HEK293 (cell line): ENCODE data around the gene POLR3A.

Experiments used
- CTCF ChIA-PET: fragments of 350-600 bp; formaldehyde crosslinking; extraction: SDS; loops from one replicate; lab custom pipeline; 2021; ENCODE audit warnings: antibody characterized with exemption; lab: Yijun Ruan, JAX
- POLR2A ChIA-PET: fragments of 300-600 bp; formaldehyde crosslinking; extraction: SDS; loops from one replicate; lab custom pipeline; 2020; ENCODE audit warnings: antibody characterized with exemption, inconsistent platforms; lab: Yijun Ruan, JAX
- H3K27ac ChIP-seq: fragments of 200-500 bp; sonication (Bioruptor generic); 2 replicates; pipeline ENCODE4 v1.5.1; 2014; ENCODE audit warnings: low read depth, low read length, control low read depth, inconsistent platforms; ENCODE audit errors: extremely low read depth
- H3K36me3 ChIP-seq, 2 experiments: fragments of 200-500 bp in 1 of 2; sonication (Bioruptor generic) in 1 of 2; 1 replicate in 1 of 2; 2 replicates in 1 of 2; pipeline ENCODE4 v1.5.1; 2014 to 2017; ENCODE audit warnings: inconsistent platforms in 2 of 2, low read length in 2 of 2; ENCODE audit not compliant: control insufficient read depth in 2 of 2, insufficient read depth in 1 of 2
- H3K4me1 ChIP-seq: fragments of 200-500 bp; sonication (Bioruptor generic); 2 replicates; pipeline ENCODE4 v1.5.1; 2014; ENCODE audit warnings: mild to moderate bottlenecking, low read length, inconsistent platforms; ENCODE audit not compliant: control insufficient read depth, insufficient read depth
- H3K4me3 ChIP-seq: 2 replicates; pipeline ENCODE4 v1.5.1; 2011; ENCODE audit warnings: low read depth, mild to moderate bottlenecking, control low read depth, low read length, moderate library complexity
- H3K9me3 ChIP-seq: fragments of 200-500 bp; sonication (Bioruptor generic); 2 replicates; pipeline ENCODE4 v1.5.1; 2014; ENCODE audit warnings: low read depth, low read length, inconsistent platforms; ENCODE audit not compliant: control insufficient read depth, insufficient read depth
- EGR2 ChIP-seq: fragments of 450-650 bp; formaldehyde crosslinking; IDR thresholded peaks from 2 replicates; pipeline ENCODE4 v1.5.1; 2016; ENCODE audit warnings: low read depth, missing biosample characterization, missing genetic modification characterization
- HOXA7 ChIP-seq: sonication (generic); formaldehyde crosslinking; IDR thresholded peaks from 2 replicates; pipeline ENCODE4 v1.8.1; 2022; ENCODE audit warnings: missing genetic modification reagents, borderline replicate concordance
- SALL2 ChIP-seq: fragments of 450-650 bp; formaldehyde crosslinking; IDR thresholded peaks from 2 replicates; pipeline ENCODE4 v1.5.0; 2017; ENCODE audit warnings: missing biosample characterization, mild to moderate bottlenecking, missing genetic modification characterization, borderline replicate concordance
- SETDB1 ChIP-seq: IDR thresholded peaks from one replicate; pipeline ENCODE4 v1.6.1; 2017; ENCODE audit warnings: mild to moderate bottlenecking, low read length, moderate library complexity, mixed read lengths; ENCODE audit not compliant: insufficient read length
- SP7 ChIP-seq: fragments of 450-650 bp; formaldehyde crosslinking; IDR thresholded peaks from 2 replicates; pipeline ENCODE4 v1.5.1; 2016; ENCODE audit warnings: missing biosample characterization, missing genetic modification characterization
- ZBTB17 ChIP-seq: fragments of 450-650 bp; formaldehyde crosslinking; IDR thresholded peaks from 2 replicates; pipeline ENCODE4 v1.5.1; 2016; ENCODE audit warnings: missing biosample characterization, missing genetic modification characterization
- ZFHX2 ChIP-seq: fragments of 450-650 bp; formaldehyde crosslinking; conservative IDR thresholded peaks from 2 replicates; pipeline ENCODE4 v1.5.1; 2016; ENCODE audit warnings: missing biosample characterization, missing genetic modification characterization
- ZNF114 ChIP-seq: fragments of 450-650 bp; formaldehyde crosslinking; IDR thresholded peaks from 2 replicates; pipeline ENCODE4 v1.5.0; 2017; ENCODE audit warnings: missing biosample characterization, missing genetic modification characterization
- ZNF146 ChIP-seq: fragments of 450-650 bp; formaldehyde crosslinking; IDR thresholded peaks from 2 replicates; pipeline ENCODE4 v1.5.1; 2016; ENCODE audit warnings: missing biosample characterization, missing genetic modification characterization
- ZNF174 ChIP-seq: fragments of 450-650 bp; formaldehyde crosslinking; IDR thresholded peaks from 2 replicates; pipeline ENCODE4 v1.5.0; 2017; ENCODE audit warnings: missing biosample characterization, mild to moderate bottlenecking, missing genetic modification characterization
- ZNF404 ChIP-seq: fragments of 450-650 bp; formaldehyde crosslinking; IDR thresholded peaks from 2 replicates; pipeline ENCODE4 v1.5.1; 2017; ENCODE audit warnings: missing biosample characterization, missing genetic modification characterization
- ZNF416 ChIP-seq: fragments of 450-650 bp; formaldehyde crosslinking; IDR thresholded peaks from 2 replicates; pipeline ENCODE4 v1.5.1; 2016; ENCODE audit warnings: missing biosample characterization, missing genetic modification characterization
- ZNF510 ChIP-seq: fragments of 450-650 bp; formaldehyde crosslinking; IDR thresholded peaks from 2 replicates; pipeline ENCODE4 v1.5.1; 2018; ENCODE audit warnings: mild to moderate bottlenecking, missing genetic modification characterization, missing biosample characterization; ENCODE audit not compliant: insufficient replicate concordance
- ZNF600 ChIP-seq: fragments of 450-650 bp; formaldehyde crosslinking; IDR thresholded peaks from 2 replicates; pipeline ENCODE4 v1.5.1; 2016; ENCODE audit warnings: missing biosample characterization, missing genetic modification characterization
- ZNF658 ChIP-seq: fragments of 450-650 bp; formaldehyde crosslinking; IDR thresholded peaks from 2 replicates; pipeline ENCODE4; 2016; ENCODE audit warnings: missing biosample characterization, missing genetic modification characterization
- TF ChIP-seq, protein P1 (sequence below): fragments of 450-650 bp; formaldehyde crosslinking; IDR thresholded peaks from 2 replicates; pipeline ENCODE4 v1.5.1; 2017; ENCODE audit warnings: missing biosample characterization, missing genetic modification characterization
- TF ChIP-seq, protein P2 (sequence below): fragments of 450-650 bp; formaldehyde crosslinking; IDR thresholded peaks from 2 replicates; pipeline ENCODE4 v1.5.1; 2017; ENCODE audit warnings: missing biosample characterization, missing genetic modification characterization
- TF ChIP-seq, protein P3 (sequence below): fragments of 450-650 bp; formaldehyde crosslinking; conservative IDR thresholded peaks from 2 replicates; pipeline ENCODE4 v1.5.1; 2016; ENCODE audit warnings: low read depth, missing biosample characterization, missing genetic modification characterization

The POLR3A gene

DNA sequence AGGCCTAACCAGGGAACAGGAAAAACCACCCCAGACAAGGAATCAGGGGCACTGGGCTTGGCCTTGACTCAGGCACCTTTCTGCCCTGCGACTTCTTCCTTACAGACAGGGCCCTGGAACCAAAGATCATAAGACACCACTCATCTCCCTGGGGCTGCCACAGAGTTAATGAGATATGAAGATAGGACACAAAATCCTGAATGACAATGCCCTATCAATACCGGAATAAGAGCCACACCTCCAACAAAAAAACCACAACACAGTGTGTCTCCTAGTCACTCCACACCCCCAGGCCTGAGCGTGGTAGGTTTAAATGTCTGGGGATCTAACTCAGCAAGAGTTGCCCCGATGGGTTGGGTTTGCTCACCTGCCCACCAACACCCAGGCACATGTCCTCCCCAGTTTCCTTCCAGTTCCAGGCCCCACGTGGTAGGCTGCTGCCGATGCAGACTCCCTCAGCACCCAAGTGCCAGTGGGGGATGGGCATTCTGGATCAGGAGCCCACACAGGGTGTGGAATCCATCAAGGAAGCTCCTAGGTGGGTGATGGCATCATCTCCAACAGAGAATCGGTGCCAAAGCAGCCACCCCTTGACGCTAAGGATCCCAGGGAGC is 106.6 kb downstream of the POLR3A start:
- Histone ChIP-seq H3K27ac (no peak overlapping the region), H3K4me1 (peaks cover 6% of the 10 kb centered on the region; the same call in 1 of the 2 replicates), H3K9me3 (no peaks in the 10 kb centered on the region), H3K4me3 (no peak overlapping the region), H3K36me3 (peaks cover 0 to 13% of the 10 kb centered on the region in 2 experiments; a peak in 2 of 3 replicates)
- ChIA-PET POLR2A (no interaction called here), CTCF (interaction anchor here (0.7 to 0.9 kb wide), 2 partner anchors 38 to 87 kb away, joined by 3 read pairs; no protein-coding TSS in a partner anchor)
- TF ChIP-seq ZBTB17 (tag by site-specific recombination): no peak
- no peak for TF ChIP-seq ZNF416 (tag by site-specific recombination)
- TF ChIP-seq, protein P1, sequence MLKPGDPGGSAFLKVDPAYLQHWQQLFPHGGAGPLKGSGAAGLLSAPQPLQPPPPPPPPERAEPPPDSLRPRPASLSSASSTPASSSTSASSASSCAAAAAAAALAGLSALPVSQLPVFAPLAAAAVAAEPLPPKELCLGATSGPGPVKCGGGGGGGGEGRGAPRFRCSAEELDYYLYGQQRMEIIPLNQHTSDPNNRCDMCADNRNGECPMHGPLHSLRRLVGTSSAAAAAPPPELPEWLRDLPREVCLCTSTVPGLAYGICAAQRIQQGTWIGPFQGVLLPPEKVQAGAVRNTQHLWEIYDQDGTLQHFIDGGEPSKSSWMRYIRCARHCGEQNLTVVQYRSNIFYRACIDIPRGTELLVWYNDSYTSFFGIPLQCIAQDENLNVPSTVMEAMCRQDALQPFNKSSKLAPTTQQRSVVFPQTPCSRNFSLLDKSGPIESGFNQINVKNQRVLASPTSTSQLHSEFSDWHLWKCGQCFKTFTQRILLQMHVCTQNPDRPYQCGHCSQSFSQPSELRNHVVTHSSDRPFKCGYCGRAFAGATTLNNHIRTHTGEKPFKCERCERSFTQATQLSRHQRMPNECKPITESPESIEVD: no peak
- TF ChIP-seq ZNF146: no peak

DNA sequence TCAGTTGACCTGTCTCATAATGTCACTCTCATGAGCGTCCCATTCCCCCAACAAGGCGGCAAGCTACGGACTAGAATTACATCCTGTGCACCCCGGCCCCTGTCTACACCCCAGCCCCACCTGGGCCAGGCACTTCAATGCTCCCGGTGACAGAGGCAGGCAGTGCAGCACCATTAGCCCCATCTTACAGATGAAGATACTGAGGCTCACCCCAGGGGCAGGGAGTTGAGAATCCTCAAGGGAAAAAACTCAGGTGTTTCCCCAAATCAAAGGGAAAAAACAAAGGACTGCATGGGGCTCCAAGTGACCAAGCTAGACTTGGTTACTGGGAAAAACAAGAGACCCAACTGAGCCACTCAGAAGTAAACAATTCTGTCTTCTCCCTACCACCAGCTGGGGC is 107.3 kb downstream of the POLR3A start:
- Histone ChIP-seq H3K27ac (no peak overlapping the region), H3K4me3 (no peak overlapping the region), H3K4me1 (peaks cover 6% of the 10 kb centered on the region; the same call in 1 of the 2 replicates), H3K36me3 (peaks cover 0 to 13% of the 10 kb centered on the region in 2 experiments; a peak in 2 of 3 replicates), H3K9me3 (no peaks in the 10 kb centered on the region)
- TF ChIP-seq ZNF658 (tag by site-specific recombination): no peak
- ChIA-PET POLR2A (no interaction called here), CTCF (no interaction called here)

DNA sequence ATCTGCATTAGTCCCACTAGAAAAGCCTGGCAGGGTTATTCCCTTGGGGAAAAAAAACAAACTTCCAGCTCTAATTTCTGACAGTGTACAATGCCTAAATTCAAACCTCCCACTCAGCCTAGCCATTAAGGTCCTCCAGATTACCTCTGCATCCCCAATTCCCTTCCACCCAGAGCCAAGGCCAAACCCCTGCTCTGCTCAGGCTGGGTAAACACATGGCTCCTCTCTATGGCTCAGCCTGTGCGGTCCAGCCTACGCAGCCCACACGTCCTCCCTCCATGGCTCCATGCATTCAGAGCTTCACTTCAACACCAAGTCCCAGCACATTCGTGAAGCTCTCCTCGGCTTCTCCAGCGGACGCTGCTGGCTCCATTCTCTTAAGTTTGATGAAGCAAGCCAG is 107.9 kb downstream of the POLR3A start:
- ChIA-PET CTCF (interaction anchor here (1.0 to 2.2 kb wide), 4 partner anchors 31 to 209 kb away, joined by 3 to 10 read pairs (median 4); no protein-coding TSS in a partner anchor), POLR2A (interaction anchor here (1.4 kb wide), 1 partner anchor 9 kb away, joined by 5 read pairs; no protein-coding TSS in a partner anchor)
- peaks cover 6% of the 10 kb centered on the region; the same call in 1 of the 2 replicates for H3K4me1 ChIP-seq

DNA sequence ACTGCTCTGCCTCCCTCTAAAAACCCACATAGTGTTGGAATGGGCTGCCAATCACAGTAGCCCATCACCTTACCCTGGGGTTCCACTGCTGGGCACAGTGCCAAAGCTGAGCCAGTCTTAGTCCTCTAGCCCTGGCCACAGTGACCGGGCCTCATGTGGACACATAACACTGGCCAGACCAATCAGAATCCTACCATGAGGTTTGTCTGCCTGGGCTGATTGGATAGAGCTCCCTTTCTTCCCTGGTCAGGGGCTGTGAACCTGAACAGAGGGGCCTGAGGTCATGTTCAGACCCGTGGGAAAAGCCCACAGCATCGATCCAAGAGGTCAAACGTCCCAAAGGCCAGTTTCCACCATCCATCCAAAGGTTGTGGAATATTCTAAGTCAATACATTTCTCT is 108.8 kb downstream of the POLR3A start:
- Histone ChIP-seq H3K4me1 (peaks cover 6% of the 10 kb centered on the region; the same call in 1 of the 2 replicates), H3K27ac (no peak overlapping the region), H3K4me3 (no peak overlapping the region), H3K36me3 (peaks cover 0 to 13% of the 10 kb centered on the region in 2 experiments; a peak in 2 of 3 replicates), H3K9me3 (no peaks in the 10 kb centered on the region)
- POLR2A ChIA-PET: interaction anchor here (1.4 kb wide), 1 partner anchor 8 kb away, joined by 5 read pairs; no protein-coding TSS in a partner anchor
- CTCF ChIA-PET: interaction anchor here (1.0 to 2.2 kb wide), 5 partner anchors 21 to 208 kb away, joined by 3 to 10 read pairs (median 4); no protein-coding TSS in a partner anchor
- TF ChIP-seq SALL2 (no peak), HOXA7 (no peak), ZFHX2 (no peak), ZNF114 (tag by site-specific recombination) (no peak), ZNF404 (no peak), ZNF146 (no peak), SETDB1 (no peak)
- TF ChIP-seq, protein P2, sequence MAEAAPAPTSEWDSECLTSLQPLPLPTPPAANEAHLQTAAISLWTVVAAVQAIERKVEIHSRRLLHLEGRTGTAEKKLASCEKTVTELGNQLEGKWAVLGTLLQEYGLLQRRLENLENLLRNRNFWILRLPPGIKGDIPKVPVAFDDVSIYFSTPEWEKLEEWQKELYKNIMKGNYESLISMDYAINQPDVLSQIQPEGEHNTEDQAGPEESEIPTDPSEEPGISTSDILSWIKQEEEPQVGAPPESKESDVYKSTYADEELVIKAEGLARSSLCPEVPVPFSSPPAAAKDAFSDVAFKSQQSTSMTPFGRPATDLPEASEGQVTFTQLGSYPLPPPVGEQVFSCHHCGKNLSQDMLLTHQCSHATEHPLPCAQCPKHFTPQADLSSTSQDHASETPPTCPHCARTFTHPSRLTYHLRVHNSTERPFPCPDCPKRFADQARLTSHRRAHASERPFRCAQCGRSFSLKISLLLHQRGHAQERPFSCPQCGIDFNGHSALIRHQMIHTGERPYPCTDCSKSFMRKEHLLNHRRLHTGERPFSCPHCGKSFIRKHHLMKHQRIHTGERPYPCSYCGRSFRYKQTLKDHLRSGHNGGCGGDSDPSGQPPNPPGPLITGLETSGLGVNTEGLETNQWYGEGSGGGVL (tag by site-specific recombination): no peak
- TF ChIP-seq, protein P3, sequence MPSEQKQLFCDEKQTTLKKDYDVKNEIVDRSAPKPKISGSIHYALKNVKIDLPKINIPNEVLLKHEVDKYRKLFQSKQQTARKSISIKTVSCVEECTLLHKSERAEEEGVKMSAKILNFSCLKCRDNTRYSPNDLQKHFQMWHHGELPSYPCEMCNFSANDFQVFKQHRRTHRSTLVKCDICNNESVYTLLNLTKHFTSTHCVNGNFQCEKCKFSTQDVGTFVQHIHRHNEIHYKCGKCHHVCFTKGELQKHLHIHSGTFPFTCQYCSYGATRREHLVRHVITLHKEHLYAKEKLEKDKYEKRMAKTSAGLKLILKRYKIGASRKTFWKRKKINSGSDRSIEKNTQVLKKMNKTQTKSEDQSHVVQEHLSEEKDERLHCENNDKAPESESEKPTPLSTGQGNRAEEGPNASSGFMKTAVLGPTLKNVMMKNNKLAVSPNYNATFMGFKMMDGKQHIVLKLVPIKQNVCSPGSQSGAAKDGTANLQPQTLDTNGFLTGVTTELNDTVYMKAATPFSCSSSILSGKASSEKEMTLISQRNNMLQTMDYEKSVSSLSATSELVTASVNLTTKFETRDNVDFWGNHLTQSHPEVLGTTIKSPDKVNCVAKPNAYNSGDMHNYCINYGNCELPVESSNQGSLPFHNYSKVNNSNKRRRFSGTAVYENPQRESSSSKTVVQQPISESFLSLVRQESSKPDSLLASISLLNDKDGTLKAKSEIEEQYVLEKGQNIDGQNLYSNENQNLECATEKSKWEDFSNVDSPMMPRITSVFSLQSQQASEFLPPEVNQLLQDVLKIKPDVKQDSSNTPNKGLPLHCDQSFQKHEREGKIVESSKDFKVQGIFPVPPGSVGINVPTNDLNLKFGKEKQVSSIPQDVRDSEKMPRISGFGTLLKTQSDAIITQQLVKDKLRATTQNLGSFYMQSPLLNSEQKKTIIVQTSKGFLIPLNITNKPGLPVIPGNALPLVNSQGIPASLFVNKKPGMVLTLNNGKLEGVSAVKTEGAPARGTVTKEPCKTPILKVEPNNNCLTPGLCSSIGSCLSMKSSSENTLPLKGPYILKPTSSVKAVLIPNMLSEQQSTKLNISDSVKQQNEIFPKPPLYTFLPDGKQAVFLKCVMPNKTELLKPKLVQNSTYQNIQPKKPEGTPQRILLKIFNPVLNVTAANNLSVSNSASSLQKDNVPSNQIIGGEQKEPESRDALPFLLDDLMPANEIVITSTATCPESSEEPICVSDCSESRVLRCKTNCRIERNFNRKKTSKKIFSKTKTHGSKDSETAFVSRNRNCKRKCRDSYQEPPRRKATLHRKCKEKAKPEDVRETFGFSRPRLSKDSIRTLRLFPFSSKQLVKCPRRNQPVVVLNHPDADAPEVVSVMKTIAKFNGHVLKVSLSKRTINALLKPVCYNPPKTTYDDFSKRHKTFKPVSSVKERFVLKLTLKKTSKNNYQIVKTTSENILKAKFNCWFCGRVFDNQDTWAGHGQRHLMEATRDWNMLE (tag by site-specific recombination): no peak

More for the DNA sequence above, 107.9 kb downstream of the POLR3A start:
- Histone ChIP-seq H3K9me3 (no peaks in the 10 kb centered on the region), H3K36me3 (peaks cover 0 to 13% of the 10 kb centered on the region in 2 experiments; a peak in 2 of 3 replicates), H3K27ac (no peak overlapping the region), H3K4me3 (no peak overlapping the region)
- TF ChIP-seq ZNF174: no peak
- 0 out of 2 replicates have a peak, but pooled peaks have one; percentile 10 for TF ChIP-seq SP7
- TF ChIP-seq ZFHX2: peak; percentile 81
- TF ChIP-seq ZNF510 (tag by site-specific recombination): no peak
- peak; percentile 61 for TF ChIP-seq EGR2 (tag by site-specific recombination)
- TF ChIP-seq ZNF600: peak; percentile 34; the same call in 1 of the 2 replicates
